Measurements from ENCODE around the gene CLOCK.

- TF ChIP-seq, protein P1, sequence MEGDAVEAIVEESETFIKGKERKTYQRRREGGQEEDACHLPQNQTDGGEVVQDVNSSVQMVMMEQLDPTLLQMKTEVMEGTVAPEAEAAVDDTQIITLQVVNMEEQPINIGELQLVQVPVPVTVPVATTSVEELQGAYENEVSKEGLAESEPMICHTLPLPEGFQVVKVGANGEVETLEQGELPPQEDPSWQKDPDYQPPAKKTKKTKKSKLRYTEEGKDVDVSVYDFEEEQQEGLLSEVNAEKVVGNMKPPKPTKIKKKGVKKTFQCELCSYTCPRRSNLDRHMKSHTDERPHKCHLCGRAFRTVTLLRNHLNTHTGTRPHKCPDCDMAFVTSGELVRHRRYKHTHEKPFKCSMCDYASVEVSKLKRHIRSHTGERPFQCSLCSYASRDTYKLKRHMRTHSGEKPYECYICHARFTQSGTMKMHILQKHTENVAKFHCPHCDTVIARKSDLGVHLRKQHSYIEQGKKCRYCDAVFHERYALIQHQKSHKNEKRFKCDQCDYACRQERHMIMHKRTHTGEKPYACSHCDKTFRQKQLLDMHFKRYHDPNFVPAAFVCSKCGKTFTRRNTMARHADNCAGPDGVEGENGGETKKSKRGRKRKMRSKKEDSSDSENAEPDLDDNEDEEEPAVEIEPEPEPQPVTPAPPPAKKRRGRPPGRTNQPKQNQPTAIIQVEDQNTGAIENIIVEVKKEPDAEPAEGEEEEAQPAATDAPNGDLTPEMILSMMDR (IDR thresholded peaks at IDR 0.05; ENCODE audit: low read depth, low read length) = no peak
- no peak for TF ChIP-seq EZH2phosphoT487 (IDR thresholded peaks at IDR 0.05; ENCODE audit: low read depth)
Observed at GRCh38 chr4:55560096-55560495, 13.4 kb upstream of the CLOCK start.

All from OCI-LY3 (cell line).